ENCODE data around the gene TUBGCP5.

DNA sequence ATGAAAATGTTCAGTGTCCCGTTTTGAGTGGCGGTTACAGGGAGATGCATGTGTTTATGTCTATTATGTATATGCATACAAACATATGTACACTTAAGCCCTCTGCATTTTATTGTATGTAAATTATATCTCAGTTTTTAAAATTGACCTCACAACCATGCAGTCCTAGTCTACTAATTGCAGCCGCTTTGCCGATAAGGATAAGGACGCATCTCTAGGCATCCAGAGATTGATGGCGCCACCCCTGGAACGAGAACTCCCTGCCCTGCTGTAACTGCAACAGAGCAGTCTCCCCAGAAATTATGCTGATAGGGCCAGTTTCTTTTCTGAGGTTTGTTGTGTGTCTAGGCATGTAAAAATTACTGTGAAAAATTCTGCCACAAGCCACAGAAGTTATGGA, 40.4 kb upstream of the TUBGCP5 start:
- TF ChIP-seq TP53 (CRISPR knock-in tag; IDR thresholded peaks at IDR 0.05), result no peak
- TF ChIP-seq SP1 (CRISPR knock-in tag; conservative IDR thresholded peaks at IDR 0.05), result no peak
- TF ChIP-seq, protein P1, sequence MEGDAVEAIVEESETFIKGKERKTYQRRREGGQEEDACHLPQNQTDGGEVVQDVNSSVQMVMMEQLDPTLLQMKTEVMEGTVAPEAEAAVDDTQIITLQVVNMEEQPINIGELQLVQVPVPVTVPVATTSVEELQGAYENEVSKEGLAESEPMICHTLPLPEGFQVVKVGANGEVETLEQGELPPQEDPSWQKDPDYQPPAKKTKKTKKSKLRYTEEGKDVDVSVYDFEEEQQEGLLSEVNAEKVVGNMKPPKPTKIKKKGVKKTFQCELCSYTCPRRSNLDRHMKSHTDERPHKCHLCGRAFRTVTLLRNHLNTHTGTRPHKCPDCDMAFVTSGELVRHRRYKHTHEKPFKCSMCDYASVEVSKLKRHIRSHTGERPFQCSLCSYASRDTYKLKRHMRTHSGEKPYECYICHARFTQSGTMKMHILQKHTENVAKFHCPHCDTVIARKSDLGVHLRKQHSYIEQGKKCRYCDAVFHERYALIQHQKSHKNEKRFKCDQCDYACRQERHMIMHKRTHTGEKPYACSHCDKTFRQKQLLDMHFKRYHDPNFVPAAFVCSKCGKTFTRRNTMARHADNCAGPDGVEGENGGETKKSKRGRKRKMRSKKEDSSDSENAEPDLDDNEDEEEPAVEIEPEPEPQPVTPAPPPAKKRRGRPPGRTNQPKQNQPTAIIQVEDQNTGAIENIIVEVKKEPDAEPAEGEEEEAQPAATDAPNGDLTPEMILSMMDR (IDR thresholded peaks at IDR 0.05), result no peak
- no peak for TF ChIP-seq GTF2I (CRISPR knock-in tag; conservative IDR thresholded peaks at IDR 0.05)
- no peak for TF ChIP-seq NFYB (CRISPR knock-in tag; conservative IDR thresholded peaks at IDR 0.05; ENCODE audit: low read depth)
- TF ChIP-seq, protein P2, sequence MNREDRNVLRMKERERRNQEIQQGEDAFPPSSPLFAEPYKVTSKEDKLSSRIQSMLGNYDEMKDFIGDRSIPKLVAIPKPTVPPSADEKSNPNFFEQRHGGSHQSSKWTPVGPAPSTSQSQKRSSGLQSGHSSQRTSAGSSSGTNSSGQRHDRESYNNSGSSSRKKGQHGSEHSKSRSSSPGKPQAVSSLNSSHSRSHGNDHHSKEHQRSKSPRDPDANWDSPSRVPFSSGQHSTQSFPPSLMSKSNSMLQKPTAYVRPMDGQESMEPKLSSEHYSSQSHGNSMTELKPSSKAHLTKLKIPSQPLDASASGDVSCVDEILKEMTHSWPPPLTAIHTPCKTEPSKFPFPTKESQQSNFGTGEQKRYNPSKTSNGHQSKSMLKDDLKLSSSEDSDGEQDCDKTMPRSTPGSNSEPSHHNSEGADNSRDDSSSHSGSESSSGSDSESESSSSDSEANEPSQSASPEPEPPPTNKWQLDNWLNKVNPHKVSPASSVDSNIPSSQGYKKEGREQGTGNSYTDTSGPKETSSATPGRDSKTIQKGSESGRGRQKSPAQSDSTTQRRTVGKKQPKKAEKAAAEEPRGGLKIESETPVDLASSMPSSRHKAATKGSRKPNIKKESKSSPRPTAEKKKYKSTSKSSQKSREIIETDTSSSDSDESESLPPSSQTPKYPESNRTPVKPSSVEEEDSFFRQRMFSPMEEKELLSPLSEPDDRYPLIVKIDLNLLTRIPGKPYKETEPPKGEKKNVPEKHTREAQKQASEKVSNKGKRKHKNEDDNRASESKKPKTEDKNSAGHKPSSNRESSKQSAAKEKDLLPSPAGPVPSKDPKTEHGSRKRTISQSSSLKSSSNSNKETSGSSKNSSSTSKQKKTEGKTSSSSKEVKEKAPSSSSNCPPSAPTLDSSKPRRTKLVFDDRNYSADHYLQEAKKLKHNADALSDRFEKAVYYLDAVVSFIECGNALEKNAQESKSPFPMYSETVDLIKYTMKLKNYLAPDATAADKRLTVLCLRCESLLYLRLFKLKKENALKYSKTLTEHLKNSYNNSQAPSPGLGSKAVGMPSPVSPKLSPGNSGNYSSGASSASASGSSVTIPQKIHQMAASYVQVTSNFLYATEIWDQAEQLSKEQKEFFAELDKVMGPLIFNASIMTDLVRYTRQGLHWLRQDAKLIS (CRISPR knock-in tag; IDR thresholded peaks at IDR 0.05; ENCODE audit: borderline replicate concordance), result no peak

Data from WTC11 (cell line).